Endothelial cell (in vitro differentiated cells): Measurements from ENCODE around the gene GRM1. TPM values are rescaled to one million over a fixed set of nuclear protein-coding genes. Genes with fewer than 3 reads are reported as not detected.

Experiments
- DNase-seq: peaks from one replicate; pipeline ENCODE4 v3.0.0; 2021; ENCODE audit warnings: low spot score
- H3K27ac Mint-ChIP-seq: one replicate; pipeline ENCODE4 v1.8.0; 2021; ENCODE audit warnings: mixed read lengths, inconsistent platforms; ENCODE audit not compliant: unreplicated experiment
- H3K27me3 Mint-ChIP-seq: one replicate; pipeline ENCODE4 v1.8.0; 2021; ENCODE audit warnings: mild to moderate bottlenecking, moderate library complexity, mixed read lengths, inconsistent platforms; ENCODE audit not compliant: unreplicated experiment
- H3K36me3 Mint-ChIP-seq: one replicate; pipeline ENCODE4 v1.8.0; 2021; ENCODE audit warnings: mild to moderate bottlenecking, low read depth, mixed read lengths, inconsistent platforms; ENCODE audit not compliant: unreplicated experiment
- H3K4me1 Mint-ChIP-seq: one replicate; pipeline ENCODE4 v1.8.0; 2021; ENCODE audit warnings: mild to moderate bottlenecking, mixed read lengths, inconsistent platforms; ENCODE audit not compliant: unreplicated experiment
- H3K4me3 Mint-ChIP-seq: one replicate; pipeline ENCODE4 v1.8.0; 2021; ENCODE audit warnings: mild to moderate bottlenecking, mixed read lengths, inconsistent platforms; ENCODE audit not compliant: unreplicated experiment
- H3K9me3 Mint-ChIP-seq: one replicate; pipeline ENCODE4 v1.8.0; 2021; ENCODE audit warnings: mixed read lengths, inconsistent platforms; ENCODE audit not compliant: unreplicated experiment
- long read RNA-seq: library from polyadenylated mRNA; unstranded; transcript quantifications from one replicate; pipeline ENCODE4 v2.0.0, GENCODE V29; 2020; ENCODE audit not compliant: unreplicated experiment
- total RNA-seq: library from RNA; stranded (reverse); fragmentation: NEBNext Ultra II Directional; extraction: Animal tissue kit (Norgen Biotek cat#: 25700); gene quantifications from one replicate; pipeline ENCODE4 v1.2.1, GENCODE V29; 2021; ENCODE audit not compliant: unreplicated experiment
- TF ChIP-seq, protein P1 (sequence below): fragments of 200-600 bp; sonication (generic); IDR thresholded peaks from one replicate; pipeline ENCODE4 v1.5.0; 2021; ENCODE audit warnings: antibody characterized with exemption; ENCODE audit not compliant: unreplicated experiment

Gene GRM1
- total RNA-seq = 0.23 TPM
- long read RNA-seq = 0 reads

GRCh38 chr6:146028851-146029572, at the start of gene GRM1:
TSS of gene GRM1 (plus strand) at chr6:146029062. CDS start at chr6:146029518, 456 bp downstream.
- Mint-ChIP-seq H3K27me3 (peaks cover 6% of the 10 kb centered on the region), H3K9me3 (no peaks in the 10 kb centered on the region), H3K27ac (no peak within 1 kb of the TSS), H3K4me3 (peak within 1 kb of the TSS; percentile 81), H3K36me3 (no peaks in the 10 kb centered on the region), H3K4me1 (peaks cover 15% of the 10 kb centered on the region)
- peak; percentile 4 for DNase-seq
- TF ChIP-seq, protein P1, sequence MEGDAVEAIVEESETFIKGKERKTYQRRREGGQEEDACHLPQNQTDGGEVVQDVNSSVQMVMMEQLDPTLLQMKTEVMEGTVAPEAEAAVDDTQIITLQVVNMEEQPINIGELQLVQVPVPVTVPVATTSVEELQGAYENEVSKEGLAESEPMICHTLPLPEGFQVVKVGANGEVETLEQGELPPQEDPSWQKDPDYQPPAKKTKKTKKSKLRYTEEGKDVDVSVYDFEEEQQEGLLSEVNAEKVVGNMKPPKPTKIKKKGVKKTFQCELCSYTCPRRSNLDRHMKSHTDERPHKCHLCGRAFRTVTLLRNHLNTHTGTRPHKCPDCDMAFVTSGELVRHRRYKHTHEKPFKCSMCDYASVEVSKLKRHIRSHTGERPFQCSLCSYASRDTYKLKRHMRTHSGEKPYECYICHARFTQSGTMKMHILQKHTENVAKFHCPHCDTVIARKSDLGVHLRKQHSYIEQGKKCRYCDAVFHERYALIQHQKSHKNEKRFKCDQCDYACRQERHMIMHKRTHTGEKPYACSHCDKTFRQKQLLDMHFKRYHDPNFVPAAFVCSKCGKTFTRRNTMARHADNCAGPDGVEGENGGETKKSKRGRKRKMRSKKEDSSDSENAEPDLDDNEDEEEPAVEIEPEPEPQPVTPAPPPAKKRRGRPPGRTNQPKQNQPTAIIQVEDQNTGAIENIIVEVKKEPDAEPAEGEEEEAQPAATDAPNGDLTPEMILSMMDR = no peak

GRCh38 chr6:146009338-146009737, 19.5 kb upstream of the GRM1 start:
- H3K36me3 Mint-ChIP-seq = no peaks in the 10 kb centered on the region
- H3K27me3 Mint-ChIP-seq = peaks cover 2% of the 10 kb centered on the region
- no peak overlapping the region for H3K27ac Mint-ChIP-seq
- DNase-seq = no peak
- TF ChIP-seq, protein P1 = no peak
- no peaks in the 10 kb centered on the region for H3K9me3 Mint-ChIP-seq
- no peaks in the 10 kb centered on the region for H3K4me1 Mint-ChIP-seq
- H3K4me3 Mint-ChIP-seq = no peak overlapping the region

DNA sequence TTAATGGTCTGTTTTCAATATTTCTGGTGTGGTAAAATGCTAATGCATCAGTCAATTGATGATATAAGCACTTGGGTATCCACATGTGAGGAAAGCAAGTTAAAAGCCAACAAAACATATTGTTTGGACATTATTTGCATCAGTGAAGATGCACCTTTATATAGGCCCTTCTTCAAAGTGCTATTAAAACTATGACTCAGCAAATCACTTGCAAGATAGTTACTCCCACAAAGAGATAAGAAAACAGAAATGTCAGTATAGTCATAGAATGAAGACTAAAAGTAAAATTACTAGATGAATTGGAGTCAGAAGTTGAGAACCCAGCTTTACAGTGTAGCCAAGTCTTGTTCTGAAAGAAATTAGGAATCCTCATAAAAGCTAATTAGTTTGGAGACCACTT, 14.6 kb upstream of the GRM1 start:
- no peak overlapping the region for H3K4me3 Mint-ChIP-seq
- TF ChIP-seq, protein P1 = no peak

DNA sequence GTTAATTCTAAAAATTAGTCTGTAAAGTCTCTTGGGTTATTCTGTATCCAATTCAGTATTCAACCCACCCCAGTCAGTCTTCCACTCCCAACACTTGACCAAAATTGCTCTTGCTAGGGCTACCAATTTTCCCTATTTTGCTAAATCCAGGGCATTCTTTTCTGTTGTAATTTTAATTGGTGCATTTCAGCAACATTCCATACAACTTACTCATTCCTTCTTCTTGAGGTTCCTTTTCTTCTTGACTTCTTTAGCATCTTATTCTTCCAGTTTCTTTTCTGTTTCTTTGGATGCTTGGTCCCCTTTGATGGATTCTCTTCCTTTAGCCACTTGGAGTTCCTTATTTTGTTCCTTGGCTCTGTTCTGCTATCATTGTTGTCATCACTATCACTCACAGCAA, 11.2 kb upstream of the GRM1 start:
- Mint-ChIP-seq H3K4me1 (no peaks in the 10 kb centered on the region), H3K27me3 (no peaks in the 10 kb centered on the region), H3K9me3 (no peaks in the 10 kb centered on the region), H3K27ac (no peak overlapping the region), H3K36me3 (no peaks in the 10 kb centered on the region), H3K4me3 (no peak overlapping the region)
- TF ChIP-seq, protein P1 = no peak
- no peak for DNase-seq

More for the DNA sequence above, 14.6 kb upstream of the GRM1 start:
- H3K36me3 Mint-ChIP-seq = no peaks in the 10 kb centered on the region
- H3K9me3 Mint-ChIP-seq = no peaks in the 10 kb centered on the region
- H3K4me1 Mint-ChIP-seq = no peaks in the 10 kb centered on the region
- no peak for DNase-seq
- H3K27me3 Mint-ChIP-seq = peaks cover 2% of the 10 kb centered on the region
- no peak overlapping the region for H3K27ac Mint-ChIP-seq

- TF ChIP-seq, protein P1 = no peak
- H3K36me3 Mint-ChIP-seq = no peaks in the 10 kb centered on the region
- H3K27me3 Mint-ChIP-seq = peaks cover 7% of the 10 kb centered on the region
- no peak overlapping the region for H3K4me3 Mint-ChIP-seq
- H3K9me3 Mint-ChIP-seq = no peaks in the 10 kb centered on the region
- peaks cover 15% of the 10 kb centered on the region for H3K4me1 Mint-ChIP-seq
- no peak for DNase-seq
- H3K27ac Mint-ChIP-seq = no peak overlapping the region
These were observed 2.0 kb upstream of the GRM1 start for GRCh38 chr6:146026873-146027272.
